ENCODE data around the gene IGFL1.
A peak's percentile ranks its signal among the peaks of the same experiment; 100 is the strongest.
"Not testable (repeated sequence)": the region's sequence is repeated elsewhere in the genome, so short reads cannot be mapped to it uniquely, and the experiment has no call there.

The IGFL1 gene

DNA sequence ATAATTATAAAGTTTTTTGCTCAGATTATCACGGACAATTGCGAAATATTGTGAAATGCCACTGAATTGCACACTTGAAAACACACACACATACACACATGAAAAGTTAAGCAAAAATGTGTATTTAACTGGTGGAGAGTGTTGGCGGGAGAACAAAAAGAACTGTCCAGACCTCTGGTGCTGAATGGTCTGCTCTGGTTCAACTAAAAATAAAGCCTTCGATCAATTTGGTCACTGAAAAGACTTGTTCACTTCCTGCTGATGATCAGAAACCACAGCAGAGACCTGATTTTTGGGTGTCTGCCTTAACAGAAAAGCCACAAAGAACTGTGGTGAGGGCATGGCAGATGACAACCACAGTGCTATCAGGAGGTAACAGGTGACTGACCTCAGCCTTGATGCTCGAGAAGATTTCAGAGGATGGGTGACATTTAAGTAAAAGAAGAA, 4.0 kb upstream of the IGFL1 start:
- no peak for DNase-seq (ENCODE audit: low spot score)

DNA sequence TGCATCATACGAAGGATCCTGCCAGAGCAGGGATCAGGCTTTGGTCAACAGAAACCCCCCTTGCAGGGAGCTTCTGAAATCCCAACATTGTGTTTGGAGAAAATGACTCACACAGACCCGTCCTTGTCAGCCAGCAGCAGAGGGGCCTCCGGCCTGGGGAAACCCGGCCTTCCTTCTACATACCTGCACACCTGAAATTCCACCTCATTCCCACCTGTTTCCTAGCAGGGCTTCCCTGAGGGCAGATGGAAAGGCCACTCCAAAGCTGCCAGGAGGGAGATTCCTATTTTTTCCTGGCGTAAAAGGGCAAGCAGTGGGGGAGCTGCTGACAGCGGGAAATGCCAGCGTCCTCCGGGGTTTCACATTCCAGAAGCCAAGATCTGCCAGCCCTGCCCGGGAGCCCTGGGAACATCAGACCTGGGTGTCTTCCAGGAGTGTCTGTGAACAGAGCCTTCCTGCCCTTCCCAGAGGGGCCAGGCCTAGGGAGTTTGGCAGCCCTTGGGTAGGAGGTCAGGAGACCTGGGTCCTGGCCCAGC, 3.0 kb upstream of the IGFL1 start:
- DNase-seq (ENCODE audit: low spot score), result no peak

DNA sequence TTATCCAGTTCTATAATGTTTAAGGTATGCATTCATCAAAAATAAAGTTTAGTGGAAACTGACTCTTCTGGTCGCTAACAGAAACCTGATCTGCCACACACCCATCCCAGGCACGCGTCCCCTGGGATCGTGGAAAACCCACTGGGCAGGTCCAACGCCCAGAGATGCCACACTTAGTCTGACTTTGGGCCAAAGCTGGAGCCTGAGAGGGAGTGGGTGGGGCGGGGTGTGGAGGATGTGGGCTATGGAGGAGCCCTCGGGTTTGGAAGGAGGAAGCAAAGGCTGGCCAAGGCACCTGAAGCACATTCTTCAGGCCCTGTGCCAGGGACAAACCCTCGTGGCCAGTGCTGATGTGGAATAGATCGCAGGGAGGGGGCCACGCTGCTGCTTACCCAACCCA, 2.5 kb downstream of the IGFL1 start:
- DNase-seq (ENCODE audit: low spot score), result no peak

DNA sequence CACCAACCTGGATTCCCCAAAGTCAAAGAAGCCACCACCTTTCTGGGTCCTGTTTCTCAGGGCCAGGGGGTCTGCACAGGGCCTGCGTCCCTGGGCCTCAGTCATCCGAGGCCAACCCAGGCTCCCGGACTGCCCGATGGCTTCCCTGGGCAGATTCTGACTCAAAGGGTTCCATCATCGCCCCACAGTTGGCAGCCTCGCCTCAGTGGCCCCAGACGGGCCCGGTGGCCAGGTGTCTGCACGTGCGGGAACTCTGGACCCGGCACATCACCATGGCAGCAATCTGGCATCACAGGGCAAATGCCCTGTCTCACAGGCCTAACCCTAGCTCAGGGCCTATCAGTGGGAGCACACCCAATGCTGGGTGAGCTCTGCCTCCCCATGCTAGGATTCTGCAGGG, 2.9 kb downstream of the IGFL1 start:
- no peak for DNase-seq (ENCODE audit: low spot score)

DNA sequence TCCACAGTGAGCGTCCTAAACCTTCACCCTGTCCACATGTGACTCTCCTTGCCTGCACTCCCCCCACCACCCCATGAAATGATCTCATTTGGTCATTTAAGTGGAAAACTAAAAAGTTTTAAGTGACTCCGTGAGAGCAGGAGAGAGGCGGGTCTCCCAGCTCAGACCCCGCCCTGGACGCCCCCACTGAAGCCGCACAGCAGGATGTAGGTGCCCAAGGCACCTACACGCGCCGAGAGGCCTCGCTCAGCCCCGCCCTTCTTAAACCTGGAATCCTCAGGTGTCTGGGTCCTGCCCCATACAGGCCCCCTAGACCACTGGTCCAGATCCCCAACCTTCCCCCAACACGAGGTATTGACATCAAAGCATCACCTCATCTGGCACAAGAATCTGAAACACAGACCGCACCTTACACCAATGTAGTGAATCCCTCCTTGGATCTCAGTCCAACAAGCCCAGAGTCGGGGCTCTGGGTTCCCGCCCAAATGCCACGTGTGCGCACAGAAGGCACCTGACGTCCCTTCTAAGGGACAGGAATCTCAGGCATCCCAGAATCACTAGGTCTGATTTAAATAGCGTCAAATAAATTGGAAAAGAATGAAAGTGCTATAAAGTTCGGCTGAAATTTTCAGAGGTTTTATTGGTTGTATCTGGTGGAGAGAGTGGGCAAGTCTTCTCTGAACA, 3.5 kb downstream of the IGFL1 start:
- DNase-seq (ENCODE audit: low spot score), result no peak

DNA sequence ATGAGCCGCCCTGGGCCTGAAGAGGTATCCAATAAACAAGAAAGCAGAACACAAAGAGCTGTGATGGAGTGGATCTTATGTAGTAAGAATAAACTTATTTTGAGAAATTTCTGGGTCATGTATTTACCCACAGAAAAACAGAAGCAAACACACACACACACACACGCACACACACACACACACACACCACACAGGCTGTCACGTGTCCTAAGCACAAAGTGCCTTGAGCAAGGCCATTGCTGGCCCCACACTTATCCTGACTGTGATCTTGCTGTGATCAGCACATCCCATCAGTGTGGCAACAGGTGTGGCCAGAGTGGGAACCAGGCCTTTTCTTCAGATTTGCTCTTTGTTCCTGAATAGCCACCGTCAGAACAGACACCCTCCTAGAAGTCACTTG, 4.3 kb downstream of the IGFL1 start:
- DNase-seq (ENCODE audit: low spot score), result not testable (repeated sequence)

DNA sequence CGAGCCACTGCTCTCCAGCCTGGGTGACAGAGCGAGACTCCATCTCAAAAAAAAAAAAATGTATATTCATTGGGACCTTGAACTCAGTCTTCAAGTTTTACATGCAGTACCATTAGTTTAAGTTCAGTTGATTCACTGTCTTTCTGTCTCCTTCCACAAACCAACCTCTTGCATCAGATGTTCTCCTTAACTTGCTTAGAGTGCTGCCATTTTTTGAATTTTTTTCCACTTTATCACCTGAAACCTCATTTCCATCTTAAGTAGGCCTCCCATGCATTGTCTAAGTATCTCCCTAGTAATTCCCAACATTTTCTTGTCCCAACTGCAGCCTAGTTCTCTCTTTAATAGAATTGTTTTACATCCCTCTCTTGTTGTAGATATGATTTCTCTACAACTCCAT, 8.6 kb downstream of the IGFL1 start:
- not testable (repeated sequence) for DNase-seq (ENCODE audit: low spot score)

DNA sequence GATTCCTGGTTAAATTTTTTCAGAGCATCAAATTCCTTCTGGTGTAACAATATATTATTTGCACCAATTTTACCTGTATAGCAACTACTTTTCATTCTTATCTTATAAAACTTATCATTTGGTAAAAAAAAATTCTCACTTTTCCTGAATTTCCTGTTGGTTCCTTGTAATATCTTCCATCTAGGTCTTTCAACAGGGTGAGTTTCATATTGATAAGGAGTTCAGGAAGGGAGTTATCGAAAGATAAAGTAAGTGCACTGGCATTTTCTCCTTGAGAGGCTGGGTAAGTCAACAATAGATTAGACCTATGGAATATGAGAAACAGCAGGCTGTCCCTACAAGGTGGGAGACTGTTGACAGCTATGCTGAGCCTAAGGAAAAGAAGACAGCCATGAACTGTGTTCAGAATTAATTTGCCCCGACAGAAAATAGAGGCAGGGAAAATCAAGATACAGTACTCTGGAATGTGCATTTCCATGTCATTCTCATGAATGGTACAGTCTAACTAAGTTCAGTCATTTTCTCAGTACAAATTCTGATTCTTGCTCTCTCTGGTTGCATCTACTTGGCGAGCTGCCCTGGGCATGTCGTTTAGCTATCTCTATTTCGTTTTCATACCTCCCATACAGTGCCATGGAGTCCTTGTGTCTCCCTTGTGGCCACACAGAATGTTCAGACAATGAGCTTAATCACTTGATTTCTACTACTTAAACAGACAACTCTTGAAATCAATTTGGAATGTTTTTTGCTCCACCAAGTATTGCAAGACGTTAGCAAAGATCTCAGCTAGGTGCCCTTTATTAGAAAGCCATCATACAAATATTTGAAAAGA, 9.9 kb downstream of the IGFL1 start:
- no peak for DNase-seq (ENCODE audit: low spot score)

DNA sequence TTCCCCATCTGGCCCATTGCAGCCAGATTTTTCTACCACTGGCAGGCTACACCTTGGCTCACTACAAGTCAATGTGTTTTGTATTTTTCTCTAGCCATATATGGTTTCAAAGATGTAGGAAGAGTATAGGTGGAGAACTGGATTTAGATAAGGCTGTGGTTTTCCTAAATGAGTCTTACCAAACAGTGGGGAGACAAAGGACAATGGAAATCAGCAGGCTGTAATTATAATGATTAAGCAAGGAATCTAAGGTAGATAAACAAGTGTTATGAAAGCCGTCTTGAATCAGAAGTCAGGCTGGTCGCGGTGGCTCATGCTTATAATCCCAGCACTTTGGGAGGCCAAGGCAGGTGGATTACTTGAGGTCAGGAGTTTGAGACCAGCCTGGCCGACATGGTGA, 11.2 kb downstream of the IGFL1 start:
- DNase-seq (ENCODE audit: low spot score), result no peak

DNA sequence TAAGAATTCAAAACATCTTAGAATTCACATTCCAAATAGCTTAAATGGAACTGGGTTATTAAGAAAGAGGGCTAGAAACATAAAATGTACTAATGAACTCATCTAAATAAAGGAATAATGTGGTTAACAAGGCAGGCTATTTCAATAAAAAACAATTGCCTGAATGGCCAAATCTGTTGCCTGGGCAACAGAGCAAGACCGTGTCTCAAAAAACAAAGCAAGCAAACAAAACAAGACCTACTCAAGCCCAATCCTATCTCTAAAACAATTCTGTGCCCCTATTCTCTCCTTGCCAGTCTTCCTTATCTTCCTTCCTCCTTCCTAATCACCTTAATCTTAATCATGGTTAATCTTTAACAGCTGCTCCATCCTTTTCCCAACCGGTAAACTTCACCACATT, 12.1 kb downstream of the IGFL1 start:
- DNase-seq (ENCODE audit: low spot score), result no peak

DNA sequence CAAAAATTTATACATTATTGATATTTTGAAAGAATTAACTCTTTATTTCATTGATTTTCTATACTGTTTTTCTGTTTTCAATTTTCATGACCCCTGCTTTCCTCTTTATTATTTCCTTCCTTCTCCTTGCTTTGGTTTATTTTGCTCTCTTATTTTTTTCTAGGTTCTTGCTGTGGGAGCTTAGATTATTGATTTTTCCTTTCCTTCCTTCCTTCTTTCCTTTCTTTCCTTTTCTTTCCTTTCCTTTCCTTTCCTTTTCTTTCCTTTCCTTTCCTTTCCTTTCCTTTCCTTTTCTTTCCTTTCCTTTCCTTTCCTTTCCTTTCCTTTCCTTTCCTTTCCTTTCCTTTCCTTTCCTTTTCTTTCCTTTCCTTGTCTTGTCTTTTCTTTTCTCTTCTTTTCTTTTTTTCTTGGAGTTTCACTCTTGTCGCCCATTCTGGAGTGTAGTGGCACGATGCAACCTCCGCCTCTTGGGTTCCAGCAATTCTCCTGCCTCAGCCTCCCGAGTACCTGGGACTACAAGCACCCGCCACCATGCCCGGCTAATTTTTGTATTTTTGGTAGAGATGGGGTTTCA, 13.6 kb downstream of the IGFL1 start:
- not testable (repeated sequence) for DNase-seq (ENCODE audit: low spot score)

DNA sequence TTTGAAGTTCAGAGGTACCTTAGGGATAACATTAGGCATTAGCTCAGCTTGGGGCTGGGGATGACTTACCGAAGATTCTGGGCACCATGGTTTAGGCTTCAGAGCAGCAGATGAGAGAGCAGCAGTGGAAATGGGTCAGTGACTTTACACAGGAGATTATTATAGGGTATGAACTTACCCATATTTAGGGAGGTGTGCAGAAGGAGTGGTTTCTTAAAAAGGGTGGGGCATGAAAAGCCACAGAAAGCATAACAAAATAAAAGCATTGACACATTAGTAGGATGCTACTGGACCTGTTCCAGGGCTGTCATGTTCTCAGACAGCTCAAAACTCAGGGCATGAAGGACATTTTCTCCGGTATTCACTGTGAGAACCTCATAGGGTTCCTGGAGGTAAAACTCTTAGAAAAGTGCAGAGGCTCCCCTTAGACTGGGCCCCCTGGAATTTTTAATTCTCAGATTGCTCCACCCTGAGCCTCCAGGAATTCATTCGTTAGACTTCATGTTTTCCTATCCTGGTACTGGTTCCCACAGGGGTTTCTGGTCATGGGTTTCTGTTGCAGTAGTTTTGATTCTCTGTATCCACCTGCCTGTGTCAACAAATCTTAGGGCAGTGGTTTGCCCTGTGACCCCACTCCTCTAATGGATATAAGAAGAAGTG, 20.7 kb downstream of the IGFL1 start:
- DNase-seq (ENCODE audit: low spot score), result no peak

DNA sequence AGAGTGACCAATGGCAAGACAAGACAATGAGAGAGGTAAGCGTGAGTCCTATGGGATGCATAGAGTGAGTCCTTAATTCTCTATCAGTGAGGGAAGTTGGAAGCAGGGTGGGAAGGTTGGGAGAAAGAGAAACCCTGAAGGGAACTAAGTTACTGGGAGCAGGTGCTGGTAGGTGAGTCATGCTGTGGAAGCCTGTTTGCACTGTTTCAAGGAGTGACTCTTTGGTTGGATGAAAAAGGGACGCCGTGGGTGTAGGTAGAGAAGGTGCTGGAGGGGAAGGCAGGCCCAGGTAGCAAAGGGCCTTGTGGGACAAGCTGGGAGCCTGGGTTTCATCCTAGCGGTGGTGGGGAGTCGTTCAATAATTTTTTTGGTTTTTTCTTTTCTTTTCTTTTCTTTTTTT, 21.9 kb downstream of the IGFL1 start:
- DNase-seq (ENCODE audit: low spot score), result no peak

DNA sequence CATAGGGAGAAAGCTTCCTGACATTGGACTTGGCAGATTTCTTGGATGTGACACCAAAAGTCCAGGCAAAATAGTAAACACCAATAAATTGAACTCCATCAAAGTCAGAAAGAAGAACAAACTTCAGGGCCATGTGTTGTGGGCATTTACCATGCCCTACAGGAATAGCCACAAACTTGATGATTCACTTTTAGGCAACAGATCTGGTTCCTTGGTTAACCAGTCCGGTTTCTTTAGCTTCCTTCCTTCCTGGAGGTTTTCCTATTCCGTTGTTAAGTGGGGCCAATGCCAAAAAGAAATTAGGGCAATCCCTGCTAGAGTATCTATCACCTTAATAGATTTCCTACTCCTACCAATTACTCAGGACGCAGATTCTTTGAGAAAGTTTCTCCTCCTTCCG, 25.2 kb downstream of the IGFL1 start:
- no peak for DNase-seq (ENCODE audit: low spot score)

DNA sequence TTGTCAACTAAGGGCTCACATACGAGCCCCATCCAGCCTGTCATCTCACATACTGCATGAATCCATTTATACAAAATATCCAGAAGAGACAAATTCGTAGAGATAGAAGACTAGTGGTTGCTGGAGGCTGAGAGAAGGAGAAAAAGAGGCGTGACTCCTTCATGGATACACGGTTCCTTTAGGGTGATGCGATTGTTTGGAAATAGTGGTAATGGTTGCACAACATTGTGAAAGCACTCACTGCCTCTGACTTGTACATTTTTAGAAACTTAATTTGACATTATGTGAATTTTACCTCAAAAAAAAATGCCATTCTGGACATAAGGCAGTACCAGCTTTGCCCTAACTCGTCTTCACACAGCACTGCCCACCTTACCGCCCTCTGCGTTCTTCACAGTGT, 27.3 kb downstream of the IGFL1 start:
- no peak for DNase-seq (ENCODE audit: low spot score)

DNA sequence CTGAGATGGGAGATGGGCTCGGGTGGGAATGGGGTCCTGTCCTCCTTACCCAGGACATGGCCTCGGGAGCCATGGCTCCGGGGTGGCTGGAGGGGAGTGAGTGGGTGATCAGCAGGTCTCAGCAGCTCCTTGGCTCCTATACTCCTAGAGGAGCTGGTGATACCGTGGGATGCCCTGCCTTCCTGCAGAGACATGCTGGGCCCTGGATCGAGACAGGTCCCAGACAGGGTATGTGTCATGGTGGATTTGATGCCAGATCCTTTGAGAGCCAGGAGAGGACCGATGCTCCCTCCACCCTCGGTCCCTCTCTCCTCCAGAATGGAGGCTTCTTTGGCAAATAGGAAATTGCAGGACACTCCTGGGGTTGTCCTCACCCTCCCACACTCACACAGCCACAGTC, 32.0 kb downstream of the IGFL1 start:
- DNase-seq (ENCODE audit: low spot score), result not testable (repeated sequence)

DNA sequence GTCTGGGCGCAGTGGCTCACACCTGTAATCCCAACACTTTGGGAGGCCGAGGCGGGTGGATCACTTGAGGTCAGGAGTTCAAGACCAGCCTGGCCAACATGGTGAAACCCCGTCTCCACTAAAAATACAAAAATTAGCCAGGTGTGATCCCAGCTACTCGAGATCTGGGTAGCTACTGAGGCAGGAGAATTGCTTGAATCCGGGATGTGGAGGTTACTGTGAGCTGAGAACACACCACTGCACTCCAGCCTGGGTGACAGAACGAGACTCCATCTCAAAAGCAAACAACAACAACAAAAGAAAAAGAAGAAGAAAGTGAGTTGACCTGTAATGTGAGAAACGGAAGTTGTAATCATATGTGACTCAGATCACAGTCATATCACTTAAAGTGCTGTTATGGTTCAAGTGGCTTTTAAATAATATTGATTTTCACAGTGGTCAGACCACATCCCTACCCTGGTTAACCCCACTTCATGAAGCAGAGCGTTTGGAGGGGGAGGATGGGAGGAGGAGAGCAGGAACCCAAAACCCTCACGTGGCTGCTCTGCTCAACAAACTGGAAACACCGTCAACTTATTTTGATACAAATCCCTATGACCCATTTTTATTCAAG, 33.2 kb downstream of the IGFL1 start:
- DNase-seq (ENCODE audit: low spot score), result not testable (repeated sequence)

DNA sequence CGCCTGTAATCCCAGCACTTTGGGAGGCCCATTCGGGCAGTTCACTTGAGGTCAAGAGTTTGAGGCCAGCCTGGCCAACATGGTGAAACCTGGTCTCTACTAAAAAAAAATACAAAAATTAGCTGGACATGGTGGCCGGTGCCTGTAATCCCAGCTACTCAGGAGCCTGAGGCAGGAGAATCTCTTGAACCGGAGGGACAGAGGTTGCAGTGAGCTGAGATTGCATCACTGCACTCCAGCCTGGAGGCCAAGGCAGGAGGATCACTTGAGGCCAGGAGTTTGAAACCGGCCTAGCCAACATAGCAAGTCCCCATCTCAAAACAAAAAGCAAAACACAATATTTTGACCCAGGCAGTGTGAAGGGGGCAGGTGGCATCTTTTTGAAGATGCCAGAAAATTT, 35.3 kb downstream of the IGFL1 start:
- not testable (repeated sequence) for DNase-seq (ENCODE audit: low spot score)

DNA sequence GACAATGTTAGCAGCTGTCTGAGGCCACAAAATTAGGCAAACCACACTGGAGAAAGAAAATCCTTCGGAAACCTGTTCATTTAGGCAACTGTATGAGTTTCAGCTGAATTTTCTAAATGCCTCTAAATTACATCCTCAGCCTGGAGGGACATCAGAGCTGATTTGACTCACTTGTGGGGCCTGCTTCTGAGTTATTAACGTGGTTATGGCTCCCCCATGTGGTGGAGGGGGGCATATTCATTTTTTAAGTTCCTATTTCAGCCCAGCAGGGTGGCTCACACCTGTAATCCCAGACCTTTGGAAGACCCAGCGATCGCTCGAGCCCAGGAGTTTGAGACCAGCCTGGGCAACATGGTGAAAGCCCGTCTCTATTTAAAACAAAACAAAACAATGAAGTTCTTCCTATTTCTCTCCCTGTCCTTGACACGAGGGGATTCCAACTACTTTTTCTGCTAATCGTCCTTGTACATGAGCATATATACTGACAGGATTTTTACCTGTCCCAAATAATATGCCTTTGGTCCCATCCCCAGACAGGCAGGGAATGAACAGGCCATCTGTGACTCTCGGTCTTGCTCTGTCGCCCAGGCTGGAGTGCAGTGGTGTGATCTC, 35.8 kb downstream of the IGFL1 start:
- DNase-seq (ENCODE audit: low spot score), result peak; percentile 68

DNA sequence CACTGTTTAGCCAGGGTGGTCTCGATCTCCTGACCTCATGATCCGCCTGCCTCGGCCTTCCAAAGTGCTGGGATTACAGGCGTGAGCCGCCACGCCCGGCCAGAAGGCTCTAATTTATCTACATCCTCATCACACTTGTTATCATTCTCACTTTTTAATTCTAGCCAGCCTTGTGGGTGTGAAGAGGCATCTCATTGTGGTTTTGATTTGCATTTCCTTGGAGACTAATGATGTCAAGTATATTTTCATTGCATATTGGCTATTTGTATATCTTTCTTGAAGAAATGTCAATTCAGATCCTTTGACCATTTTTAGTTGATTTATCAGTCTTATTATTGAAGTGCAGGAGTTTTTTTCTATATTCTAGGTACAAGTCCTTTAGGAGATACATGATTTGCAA, 39.6 kb downstream of the IGFL1 start:
- no peak for DNase-seq (ENCODE audit: low spot score)

DNA sequence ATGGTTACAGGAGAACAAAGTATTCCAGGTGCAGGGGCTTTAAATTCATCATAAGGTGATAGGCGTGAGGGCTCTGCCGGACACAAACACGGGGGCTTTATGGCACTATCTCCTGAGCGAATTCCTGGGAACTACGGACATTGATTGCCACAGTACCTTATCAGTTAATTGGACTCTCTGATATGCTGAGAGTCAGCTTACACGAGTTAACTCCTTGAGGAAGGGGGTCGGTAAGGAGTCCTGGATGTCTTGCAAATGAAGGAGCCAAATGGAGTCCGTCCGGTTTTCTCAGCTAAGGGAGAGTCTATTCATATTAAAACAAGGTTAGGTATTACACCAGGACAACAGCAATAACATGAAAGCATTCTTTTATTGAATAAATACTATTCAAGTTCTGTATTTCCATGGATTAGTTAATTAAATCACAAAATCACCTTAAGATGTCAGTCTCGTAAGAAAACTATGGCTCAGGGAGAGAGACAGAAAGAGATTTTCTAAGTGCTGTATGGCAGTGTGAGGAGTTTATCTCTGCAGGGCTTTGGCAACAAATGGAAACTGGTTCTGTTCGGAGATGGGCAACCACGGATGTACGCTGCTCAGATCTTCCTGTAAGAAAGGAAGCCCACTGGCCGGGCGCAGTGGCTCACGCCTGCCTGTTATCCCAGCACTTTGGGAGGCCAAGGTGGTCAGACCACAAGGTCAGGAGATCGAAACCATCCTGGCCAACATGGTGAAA, 41.1 kb downstream of the IGFL1 start:
- no peak for DNase-seq (ENCODE audit: low spot score)
